ENCODE results near the gene BCL11A.

BCL11A gene

GRCh38 chr2:60446413-60447267 lies 106.8 kb downstream of the BCL11A start:
- Histone ChIP-seq H3K4me3 (ENCODE audit: low read length) (peak overlapping the region; percentile 58), H3K79me2 (ENCODE audit: control insufficient read depth, low read length) (no peaks in the 10 kb centered on the region), H3K36me3 (ENCODE audit: control insufficient read depth, low read length) (peaks cover 10% of the 10 kb centered on the region), H3K27ac (ENCODE audit: low read depth, low read length) (peak overlapping the region; percentile 92), H3K27me3 (ENCODE audit: control insufficient read depth, low read length) (no peaks in the 10 kb centered on the region), H3K4me1 (ENCODE audit: control insufficient read depth, low read length) (peaks cover 90% of the 10 kb centered on the region), H3F3A (ENCODE audit: control insufficient read depth, insufficient read depth) (peaks cover 41% of the 10 kb centered on the region), H3K4me2 (ENCODE audit: low read length) (peak overlapping the region; percentile 84), H3K9me2 (replicated peaks; ENCODE audit: control insufficient read depth, low read length) (no peaks in the 10 kb centered on the region), H3K9me3 (ENCODE audit: control insufficient read depth, insufficient read depth, low read length) (no peaks in the 10 kb centered on the region), H4K20me1 (ENCODE audit: control insufficient read depth, insufficient read depth, low read depth, low read length) (no peaks in the 10 kb centered on the region)
- TF ChIP-seq CTCF (IDR thresholded peaks at IDR 0.05; ENCODE audit: low read depth, low read length, poor library complexity, severe bottlenecking), result no peak
- TF ChIP-seq EZH2phosphoT487 (IDR thresholded peaks at IDR 0.05; ENCODE audit: borderline replicate concordance, low read length), result no peak

DNA sequence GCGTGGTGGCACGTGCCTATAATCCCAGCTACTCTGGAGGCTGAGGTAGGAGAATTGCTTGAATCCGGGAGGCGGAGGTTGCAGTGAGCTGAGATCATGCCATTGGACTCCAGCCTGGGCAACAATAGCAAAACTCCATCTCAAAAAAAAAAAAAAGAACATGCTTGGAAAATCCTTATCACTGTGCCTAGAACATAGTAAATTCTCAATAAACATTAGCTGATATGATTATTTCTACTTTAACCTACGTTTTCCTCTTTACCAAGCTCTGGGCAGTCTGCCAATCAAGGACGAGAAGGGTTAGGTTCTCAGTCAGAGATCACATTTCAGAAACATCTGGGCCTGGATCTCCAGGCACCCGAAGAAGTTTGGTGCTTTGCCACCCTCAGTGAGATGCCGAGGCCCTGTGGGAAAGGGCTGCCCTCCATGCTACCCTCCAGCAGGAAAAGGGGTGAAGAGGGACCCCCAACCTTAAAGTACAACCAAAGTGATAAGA lies 107.7 kb downstream of the BCL11A start:
- Histone ChIP-seq H3F3A (ENCODE audit: control insufficient read depth, insufficient read depth) (peaks cover 31% of the 10 kb centered on the region), H3K79me2 (ENCODE audit: control insufficient read depth, low read length) (no peaks in the 10 kb centered on the region), H3K27me3 (ENCODE audit: control insufficient read depth, low read length) (no peaks in the 10 kb centered on the region), H3K4me2 (ENCODE audit: low read length) (peak overlapping the region; percentile 84), H3K4me3 (ENCODE audit: low read length) (no peak overlapping the region; the same call in 1 of the 2 replicates), H3K9me3 (ENCODE audit: control insufficient read depth, insufficient read depth, low read length) (no peaks in the 10 kb centered on the region), H3K4me1 (ENCODE audit: control insufficient read depth, low read length) (peaks cover 90% of the 10 kb centered on the region), H3K27ac (ENCODE audit: low read depth, low read length) (peak overlapping the region; percentile 92), H4K20me1 (ENCODE audit: control insufficient read depth, insufficient read depth, low read depth, low read length) (no peaks in the 10 kb centered on the region), H3K9me2 (replicated peaks; ENCODE audit: control insufficient read depth, low read length) (no peaks in the 10 kb centered on the region), H3K36me3 (ENCODE audit: control insufficient read depth, low read length) (peaks cover 3% of the 10 kb centered on the region; the same call in 1 of the 2 replicates)
- no peak for TF ChIP-seq CTCF (IDR thresholded peaks at IDR 0.05; ENCODE audit: low read depth, low read length, poor library complexity, severe bottlenecking)
- no peak for TF ChIP-seq EZH2phosphoT487 (IDR thresholded peaks at IDR 0.05; ENCODE audit: borderline replicate concordance, low read length)

DNA sequence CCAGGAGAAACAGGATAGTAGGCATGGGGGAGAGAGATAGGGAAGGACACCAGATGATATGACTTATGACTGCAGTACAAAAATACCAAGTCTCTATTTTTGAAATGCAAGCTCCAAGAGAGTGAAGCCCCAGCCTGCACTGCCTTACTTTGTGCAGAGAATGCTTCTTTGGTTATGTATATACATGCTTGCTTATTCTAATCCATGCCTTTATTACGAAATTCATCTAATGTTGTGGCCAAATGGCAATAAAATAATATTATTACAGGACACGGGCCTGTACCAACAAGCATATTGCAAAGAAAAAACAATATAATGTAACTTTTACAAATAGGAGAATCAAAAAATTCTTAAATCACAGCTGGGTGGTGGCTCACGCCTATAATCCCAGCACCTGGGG lies 110.8 kb downstream of the BCL11A start:
- TF ChIP-seq CTCF (IDR thresholded peaks at IDR 0.05; ENCODE audit: low read depth, low read length, poor library complexity, severe bottlenecking) (no peak), EZH2phosphoT487 (IDR thresholded peaks at IDR 0.05; ENCODE audit: borderline replicate concordance, low read length) (no peak)
- no peaks in the 10 kb centered on the region for H3K27me3 ChIP-seq (ENCODE audit: control insufficient read depth, low read length)
- no peak overlapping the region for H3K4me2 ChIP-seq (ENCODE audit: low read length)
- no peaks in the 10 kb centered on the region for H3K36me3 ChIP-seq (ENCODE audit: control insufficient read depth, low read length)
- peaks cover 94% of the 10 kb centered on the region for H3K4me1 ChIP-seq (ENCODE audit: control insufficient read depth, low read length)
- H3K27ac ChIP-seq (ENCODE audit: low read depth, low read length), result no peak overlapping the region
- no peaks in the 10 kb centered on the region for H3K9me3 ChIP-seq (ENCODE audit: control insufficient read depth, insufficient read depth, low read length)
- no peak overlapping the region for H3K4me3 ChIP-seq (ENCODE audit: low read length)
- no peaks in the 10 kb centered on the region for H4K20me1 ChIP-seq (ENCODE audit: control insufficient read depth, insufficient read depth, low read depth, low read length)
- peaks cover 10% of the 10 kb centered on the region for H3F3A ChIP-seq (ENCODE audit: control insufficient read depth, insufficient read depth)
- H3K9me2 ChIP-seq (replicated peaks; ENCODE audit: control insufficient read depth, low read length), result no peaks in the 10 kb centered on the region
- H3K79me2 ChIP-seq (ENCODE audit: control insufficient read depth, low read length), result no peaks in the 10 kb centered on the region

All from DOHH2 (cell line).